Transverse colon (tissue), 3 donors: ENCODE data around the gene ATG2A.

Experiments used
- POLR2A ChIP-seq: fragments of 450-650 bp; IDR thresholded peaks from one replicate; pipeline ENCODE4 v1.6.1; 2016; ENCODE audit warnings: antibody characterized with exemption, mild to moderate bottlenecking, moderate library complexity
- POLR2AphosphoS5 ChIP-seq, 3 donors: sonication (generic); formaldehyde crosslinking; IDR thresholded peaks; one replicate each; pipeline ENCODE4 v1.6.1; 2016; ENCODE audit warnings: antibody characterized with exemption in 3 of 3

- TF ChIP-seq POLR2A = no peak
- TF ChIP-seq POLR2AphosphoS5 (IDR thresholded peaks at IDR 0.05) = no peak
Observed at GRCh38 chr11:64924910-64925284, 7.9 kb upstream of the ATG2A start.
